Limb (tissue), 2 donors: ENCODE data around the gene SLC22A31.

ENCODE experiments used
- DNase-seq, 2 donors: peaks; one replicate each; pipeline ENCODE4 v3.0.0-alpha.2; 2016; ENCODE audit errors: extremely low spot score in 2 of 2

The SLC22A31 gene

GRCh38 chr16:89217138-89217387 lies 16.7 kb upstream of the SLC22A31 start:
- no peak for DNase-seq

GRCh38 chr16:89216315-89217137 lies 16.2 kb upstream of the SLC22A31 start:
- DNase-seq, result peak; percentile 76 to 85

DNA sequence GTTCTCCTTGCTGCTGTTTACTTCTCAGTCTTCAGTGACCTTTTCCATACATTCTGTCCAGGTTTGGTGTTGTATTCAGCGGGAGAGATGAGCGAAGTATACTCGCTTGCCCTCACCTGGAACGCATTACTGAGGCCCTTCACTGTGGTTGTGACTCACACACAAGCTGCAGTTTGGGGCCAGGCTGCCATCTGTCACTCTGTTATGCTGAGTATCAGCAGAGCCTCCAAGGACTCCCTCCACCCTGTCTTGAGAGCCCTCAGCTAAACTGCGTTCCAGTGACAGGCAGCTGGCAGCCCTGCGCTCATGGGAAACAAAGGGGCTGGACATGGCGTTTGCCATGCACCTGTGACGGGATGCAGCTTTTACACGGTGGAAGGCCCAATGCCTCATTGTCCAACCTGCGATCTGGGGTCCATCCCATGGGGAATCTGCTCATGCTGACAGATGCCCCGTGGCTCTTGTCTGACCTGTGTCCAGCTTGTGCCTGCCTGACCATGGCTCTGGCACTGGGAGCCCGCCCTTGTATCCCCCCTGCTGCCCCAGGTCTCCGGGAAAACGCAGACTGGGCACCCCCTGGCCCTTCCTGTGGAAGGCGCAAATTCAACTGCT lies 10.7 kb upstream of the SLC22A31 start:
- no peak for DNase-seq

DNA sequence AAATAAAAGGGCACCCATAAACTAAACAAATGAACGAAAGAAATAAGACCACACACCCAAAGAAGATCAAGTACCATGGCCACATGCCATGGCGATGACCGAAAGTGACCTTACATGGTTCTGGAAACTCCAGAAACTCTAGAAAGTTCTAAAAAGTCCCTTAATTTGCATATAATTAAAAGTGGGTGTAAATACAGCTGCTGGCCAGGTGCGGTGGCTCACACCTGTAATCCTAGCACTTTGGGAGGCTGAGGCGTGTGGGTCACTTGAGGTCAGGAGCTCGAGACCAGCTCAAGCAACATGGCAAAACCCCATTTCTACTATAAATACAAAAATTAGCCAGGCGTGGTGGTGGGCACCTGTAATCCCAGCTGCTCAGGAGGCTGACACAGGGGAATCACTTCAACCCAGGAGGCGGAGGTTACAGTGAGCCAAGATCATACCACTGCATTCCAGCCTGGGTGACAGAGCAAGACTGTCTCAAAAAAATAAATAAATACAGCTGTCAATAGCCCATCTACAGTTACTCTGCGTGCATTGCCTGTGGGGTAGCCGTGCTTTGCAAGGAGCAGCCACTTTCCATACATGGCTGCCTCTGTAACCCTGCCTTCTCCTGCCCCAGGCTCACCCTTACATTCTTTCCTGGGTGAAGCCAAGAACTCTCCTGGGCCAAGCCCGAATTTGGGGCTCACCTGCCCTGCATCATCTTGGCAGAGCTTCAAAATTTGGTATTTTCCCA lies 10.0 kb upstream of the SLC22A31 start:
- DNase-seq, result no peak

DNA sequence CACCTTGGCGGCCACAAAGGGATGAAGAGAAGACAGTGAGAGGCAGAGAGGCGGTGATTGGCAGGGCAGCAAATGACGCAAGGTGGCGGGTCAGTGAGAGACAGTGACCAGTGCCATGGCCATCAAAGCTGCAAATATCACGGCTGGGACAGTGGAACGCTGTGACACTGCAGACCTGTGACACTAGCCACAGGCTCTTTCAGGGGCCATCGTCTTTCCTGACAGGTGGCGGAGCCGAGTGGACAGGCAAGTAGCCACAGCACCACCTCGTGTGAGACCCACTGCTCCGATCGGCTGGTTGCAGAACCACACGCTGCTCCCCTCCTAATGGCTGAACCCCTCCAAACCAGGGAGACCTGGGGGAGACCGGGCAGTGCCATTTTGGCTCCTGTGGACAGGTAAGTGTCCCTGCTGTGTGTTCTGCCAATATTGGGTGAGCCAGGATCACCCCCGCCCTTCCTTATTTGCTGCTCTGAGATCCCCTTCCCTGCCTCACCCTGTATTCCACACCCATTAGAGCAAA lies 9.2 kb upstream of the SLC22A31 start:
- no peak for DNase-seq

GRCh38 chr16:89207993-89208392 lies 7.7 kb upstream of the SLC22A31 start:
- no peak for DNase-seq

GRCh38 chr16:89202422-89203215 lies 2.3 kb upstream of the SLC22A31 start:
- DNase-seq, result no peak

DNA sequence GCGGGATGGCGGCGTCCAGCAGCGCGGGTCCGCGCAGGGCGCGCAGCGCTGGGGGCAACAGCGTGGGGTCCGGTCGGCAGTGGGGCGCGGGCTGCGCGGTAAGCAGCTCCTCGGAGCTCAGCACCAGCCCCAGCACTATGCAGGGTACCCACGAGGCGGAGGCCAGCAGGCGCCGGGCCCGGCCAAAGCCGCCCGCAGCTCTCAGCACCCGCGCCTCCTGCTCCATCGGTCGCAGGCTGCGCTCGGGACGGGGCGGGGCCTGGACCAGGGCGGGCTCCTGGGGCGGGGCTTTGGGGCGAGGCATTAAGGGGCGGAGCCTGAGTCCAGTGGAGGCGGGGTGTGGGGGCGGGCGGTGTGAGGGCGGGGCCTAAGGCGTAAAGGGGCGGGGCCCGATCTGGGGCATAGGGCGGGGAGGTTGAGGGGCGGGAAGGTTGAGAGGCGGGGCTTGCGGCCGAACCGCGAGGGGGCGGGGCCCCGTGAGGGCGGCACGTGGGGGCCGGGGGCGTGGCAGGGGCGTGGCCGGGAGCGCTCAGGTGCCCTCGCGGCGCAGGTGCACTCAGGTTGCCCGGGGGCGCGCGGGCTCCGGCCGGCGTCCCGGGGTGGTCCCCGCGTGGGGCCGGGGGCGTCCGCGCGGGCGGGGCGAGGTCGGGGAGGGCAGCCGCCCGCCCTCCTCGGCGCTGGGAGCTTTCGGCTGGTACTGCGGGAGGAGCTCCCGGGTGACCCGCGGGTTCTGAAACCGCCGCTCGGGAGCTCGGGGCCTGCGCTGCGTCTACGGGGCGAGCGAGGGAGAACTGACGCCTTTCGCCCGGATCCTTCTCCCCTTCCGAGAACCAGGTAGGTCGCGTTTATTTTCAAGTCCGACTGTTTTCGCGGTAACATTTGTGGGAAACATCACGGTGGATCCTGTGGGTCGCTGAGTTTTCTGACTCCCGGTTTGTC lies 1.4 kb upstream of the SLC22A31 start:
- peak in 1 of 2 donors; percentile 82 for DNase-seq

DNA sequence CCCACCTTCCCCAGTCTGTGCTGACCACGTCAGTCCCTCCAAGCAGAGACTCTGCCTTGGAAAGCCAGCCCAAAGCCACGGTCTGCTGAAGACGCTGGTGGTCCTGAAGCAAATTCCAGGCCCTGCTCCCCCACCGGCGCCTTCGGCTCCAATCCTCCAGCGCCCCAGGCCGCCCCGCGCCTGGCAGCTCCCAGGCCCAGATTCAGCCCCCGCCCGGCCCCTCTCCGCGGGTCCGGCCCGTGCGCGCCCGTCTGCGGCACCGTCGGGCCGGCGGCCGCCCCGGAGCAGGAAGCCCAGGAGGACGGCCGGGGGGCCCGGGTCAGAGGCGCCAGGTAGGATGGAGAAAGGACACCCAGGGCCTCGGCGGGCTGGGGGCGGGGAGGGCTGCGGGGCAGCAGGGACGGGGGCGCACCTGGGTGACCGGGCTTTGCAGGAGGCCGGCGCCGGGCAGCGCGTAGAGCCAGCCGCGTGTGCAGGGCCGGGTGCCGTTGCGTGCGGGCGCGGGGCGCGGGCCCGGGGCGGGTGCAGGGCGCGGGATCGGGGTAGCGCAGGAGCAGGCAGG lies 594 bp upstream of the SLC22A31 start:
- peak in 1 of 2 donors; percentile 48 for DNase-seq

DNA sequence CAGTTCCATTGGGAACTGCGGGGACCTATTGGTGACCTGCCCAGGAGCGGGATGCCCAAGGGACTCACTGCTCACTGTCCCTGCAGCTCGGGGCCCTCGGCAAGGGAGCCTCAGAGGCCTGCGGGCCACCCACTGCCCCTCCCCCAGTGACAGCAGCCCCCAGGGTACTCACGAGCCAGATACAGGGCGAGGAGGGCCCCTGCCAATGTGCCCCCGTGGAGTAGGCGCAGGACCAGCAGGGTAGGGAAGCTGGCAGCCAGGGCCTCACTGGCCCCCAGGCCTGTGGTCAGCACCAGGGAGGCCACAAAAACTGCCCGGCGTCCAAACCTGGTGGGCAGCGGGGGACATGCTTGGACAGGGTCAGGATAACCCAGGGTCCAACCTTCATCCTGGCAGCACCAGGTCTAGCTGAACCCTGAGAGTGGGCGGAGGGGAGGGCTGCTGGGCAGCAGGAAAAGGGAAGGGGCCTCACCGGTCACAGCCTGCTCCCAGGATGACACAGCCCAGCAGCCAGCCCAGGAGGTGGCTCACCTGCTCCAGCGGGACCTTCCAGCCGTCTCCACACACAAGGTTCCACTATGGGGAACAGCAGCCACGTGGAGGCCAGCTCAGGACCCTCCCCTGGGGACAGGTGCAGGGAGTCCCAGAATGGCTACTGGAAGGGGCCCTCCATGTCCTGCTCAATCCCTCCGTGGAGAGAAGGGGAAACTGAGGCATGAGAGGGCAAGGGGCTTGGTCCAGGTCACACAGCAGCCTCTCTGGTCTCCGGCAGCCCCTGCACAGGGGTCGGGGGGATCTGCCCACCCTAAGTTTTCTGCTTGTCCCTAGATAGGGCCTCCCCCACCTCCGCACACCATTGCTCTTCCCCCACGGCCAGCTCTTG lies 855 bp downstream of the SLC22A31 start:
- DNase-seq, result no peak

DNA sequence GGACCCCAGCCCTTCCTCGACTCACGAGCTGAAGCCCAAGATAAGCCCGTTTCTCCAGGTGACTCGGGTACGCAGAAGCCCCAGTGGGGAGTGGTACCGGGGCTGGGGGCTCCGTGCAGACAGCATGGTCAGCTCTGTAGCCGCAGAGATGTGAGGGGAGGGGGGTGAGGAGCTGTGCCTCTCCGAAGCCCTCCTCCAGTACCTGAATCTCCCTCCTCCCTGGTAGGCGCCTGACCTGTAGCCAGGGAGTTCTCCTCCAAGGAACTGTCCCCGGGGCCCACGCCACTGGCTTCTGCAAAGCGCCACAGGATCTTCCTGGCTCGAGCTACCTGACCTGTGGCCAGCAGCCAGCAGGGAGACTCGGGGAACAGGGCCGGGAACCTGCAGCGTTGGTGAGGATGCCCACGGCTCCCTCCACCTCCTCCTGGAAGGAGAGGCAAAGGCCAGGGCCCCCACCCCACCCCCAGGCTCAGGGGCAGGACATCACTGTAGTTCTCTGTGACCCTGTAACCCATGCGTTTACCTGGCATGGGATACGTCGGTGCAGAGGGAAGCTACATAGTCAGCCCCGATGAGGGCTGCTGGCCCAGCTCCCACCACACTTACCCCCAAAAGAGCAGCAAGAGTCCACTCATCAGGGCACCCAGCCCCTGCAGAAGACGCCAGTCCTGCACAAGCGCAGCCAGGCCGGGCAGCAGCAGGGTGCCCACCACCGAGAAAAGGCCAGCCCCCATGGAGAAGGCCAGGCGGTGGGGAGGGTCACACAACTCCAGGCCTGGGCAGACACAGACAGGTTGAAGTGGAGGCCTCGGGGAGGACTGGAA lies 1.7 kb downstream of the SLC22A31 start:
- no peak for DNase-seq

GRCh38 chr16:89197633-89198416 lies 2.5 kb downstream of the SLC22A31 start:
- no peak for DNase-seq

GRCh38 chr16:89197033-89197632 lies 3.2 kb downstream of the SLC22A31 start:
- DNase-seq, result no peak

DNA sequence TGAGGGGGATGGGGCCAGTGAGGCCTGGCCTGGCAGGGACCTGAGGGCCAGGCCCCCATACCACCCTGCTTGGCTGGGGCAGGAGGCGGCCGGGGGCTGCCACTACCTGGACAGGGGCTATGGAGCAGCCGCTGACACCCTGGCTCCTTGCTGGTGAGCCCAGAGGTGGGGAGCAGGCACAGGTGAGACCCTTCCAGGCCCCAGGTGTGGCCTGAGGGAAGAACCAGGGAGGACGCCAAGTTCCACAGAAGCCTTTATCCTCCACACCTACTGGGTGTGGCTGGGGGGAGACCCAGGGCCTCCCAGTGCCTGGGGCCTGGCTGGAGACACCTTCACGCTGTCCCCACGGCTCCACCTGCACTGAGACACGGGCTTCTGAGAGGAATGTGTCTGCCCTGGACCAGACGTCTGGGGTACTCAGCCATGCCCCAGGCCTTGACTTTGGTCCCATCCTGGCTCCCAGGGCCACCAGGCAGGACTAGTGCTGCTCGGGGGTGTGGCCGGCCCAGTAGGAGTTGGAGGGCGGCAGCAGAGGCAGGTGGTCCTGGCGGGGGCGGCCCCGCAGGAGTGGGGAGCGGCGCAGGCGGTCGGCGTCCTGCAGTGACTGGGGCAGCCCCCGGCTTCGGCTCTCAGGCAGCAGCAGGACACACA lies 4.7 kb downstream of the SLC22A31 start:
- DNase-seq, result peak in 1 of 2 donors; percentile 30

- peak in 1 of 2 donors; percentile 29 for DNase-seq
Observed at GRCh38 chr16:89194340-89195311, 5.7 kb downstream of the SLC22A31 start.
